Psoas muscle (tissue), 8 donors: ENCODE measurements around the gene C6orf89. TPM values are rescaled to one million over a fixed set of nuclear protein-coding genes. Genes with fewer than 3 reads are reported as not detected.
A peak's percentile ranks its signal among the peaks of the same experiment; 100 is the strongest.

ENCODE experiments used
- ATAC-seq, 4 donors: fragments of 200-7000 bp; cut with Tn5 transposase; one replicate each; pipeline ENCODE4 v1.9.1; 2020; ENCODE audit warnings: moderate library complexity in 3 of 4, mild to moderate bottlenecking in 2 of 4
- DNase-seq, 2 donors: peaks; one replicate each; pipeline ENCODE4 v3.0.0-alpha.2; 2020
- H3K27ac ChIP-seq: fragments of 200-600 bp; one replicate; pipeline ENCODE4 v1.8.0; 2022
- H3K27me3 ChIP-seq, 3 donors: fragments of 200-600 bp in 1 of 3; one replicate each; pipeline versions ENCODE4 v1.6.1 to v1.8.0; 2013 to 2022; ENCODE audit warnings: low read length in 2 of 3, mild to moderate bottlenecking in 2 of 3, moderate library complexity in 1 of 3; ENCODE audit not compliant: insufficient read depth in 3 of 3
- H3K36me3 ChIP-seq, 2 donors: fragments of 200-600 bp in 1 of 2; one replicate each; pipeline versions ENCODE4 v1.6.1 to v1.8.0; 2013 to 2022; ENCODE audit warnings: low read depth in 1 of 2, mild to moderate bottlenecking in 1 of 2, moderate library complexity in 1 of 2; ENCODE audit not compliant: insufficient read depth in 1 of 2
- H3K4me1 ChIP-seq: fragments of 200-600 bp; one replicate; pipeline ENCODE4 v1.8.0; 2022
- H3K4me3 ChIP-seq: fragments of 200-600 bp; one replicate; pipeline ENCODE4 v1.8.0; 2022; ENCODE audit warnings: mild to moderate bottlenecking
- H3K9me3 ChIP-seq: fragments of 200-600 bp; one replicate; pipeline ENCODE4 v1.8.0; 2022
- WGBS, 3 donors: extraction: QIAGEN DNeasy Blood & Tissue Kit; methylation state at CpG; one replicate each; pipeline versions ENCODE4 v1.1.6 to v1.1.7; 2013; 5-methylcytosine and 5-hydroxymethylcytosine counted together
- intact Hi-C, 2 donors: fragments of 100-400 bp; cut with DNase I; formaldehyde crosslinking; loops; one replicate each; pipeline versions ENCODE4 v1.11.0 to v1.14.2; 2022
- polyA plus RNA-seq, 3 donors: library from polyadenylated mRNA; stranded (reverse); fragments of 200-250 nt; gene quantifications; one replicate each; pipeline ENCODE4 v1.2.3, GENCODE V29; 2013
- total RNA-seq, 4 donors: library from RNA; stranded (reverse); fragmentation: NEBNext Ultra II Directional in 2 of 4; extraction: Animal tissue kit (Norgen Biotek cat#: 25700) in 2 of 4; gene quantifications; one replicate each; pipeline versions ENCODE4 v1.2.1 to v1.2.4, GENCODE V29; 2021 to 2023
- TF ChIP-seq, protein P1 (sequence below): fragments of 200-600 bp; IDR thresholded peaks from one replicate; pipeline ENCODE4 v1.8.0; 2022; ENCODE audit warnings: antibody characterized with exemption
- donor health status: healthy with polysubstance abuse.
- donor health status: DM: no; HTN: no; CAD: no; lungs with moderate emphysema.
- donor health status: Bipolar disorder and iron deficiency.
- donor health status: healthy.
- donor health status: DM: yes; HTN: yes; CAD: no.
- donor health status: DM: no; HTN: no; CAD: no.
- donor health status: DM: no; HTN: no; CAD: no.
- donor health status: DM: yes; HTN: yes; CAD: no.

The C6orf89 gene
- total and polyA plus RNA-seq, 7 donors: 23.2 to 56.3 (median 49.6) TPM

DNA sequence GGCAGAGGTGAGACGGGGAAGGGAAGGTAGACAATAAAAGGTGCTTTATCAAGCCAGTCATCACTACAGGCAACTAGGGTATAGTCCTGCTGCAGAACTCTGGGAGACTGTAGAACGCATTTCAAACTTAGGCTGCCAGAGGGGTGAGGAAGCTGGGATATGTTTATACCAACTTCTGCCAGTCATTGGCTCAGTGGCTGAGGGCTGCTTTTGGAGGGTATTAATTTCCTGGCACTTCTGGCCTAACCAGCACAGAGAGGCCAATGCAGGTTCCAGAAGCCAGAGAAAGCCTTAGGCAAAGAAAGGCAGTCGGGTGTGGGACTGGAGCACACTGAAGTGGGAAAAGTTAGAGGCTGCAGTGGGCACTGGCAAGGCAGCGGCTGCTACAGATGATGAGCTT, 42.6 kb upstream of the C6orf89 start:
- ATAC-seq (peak; percentile 30 to 72 (median 61)), DNase-seq (no peak)
- TF ChIP-seq, protein P1, sequence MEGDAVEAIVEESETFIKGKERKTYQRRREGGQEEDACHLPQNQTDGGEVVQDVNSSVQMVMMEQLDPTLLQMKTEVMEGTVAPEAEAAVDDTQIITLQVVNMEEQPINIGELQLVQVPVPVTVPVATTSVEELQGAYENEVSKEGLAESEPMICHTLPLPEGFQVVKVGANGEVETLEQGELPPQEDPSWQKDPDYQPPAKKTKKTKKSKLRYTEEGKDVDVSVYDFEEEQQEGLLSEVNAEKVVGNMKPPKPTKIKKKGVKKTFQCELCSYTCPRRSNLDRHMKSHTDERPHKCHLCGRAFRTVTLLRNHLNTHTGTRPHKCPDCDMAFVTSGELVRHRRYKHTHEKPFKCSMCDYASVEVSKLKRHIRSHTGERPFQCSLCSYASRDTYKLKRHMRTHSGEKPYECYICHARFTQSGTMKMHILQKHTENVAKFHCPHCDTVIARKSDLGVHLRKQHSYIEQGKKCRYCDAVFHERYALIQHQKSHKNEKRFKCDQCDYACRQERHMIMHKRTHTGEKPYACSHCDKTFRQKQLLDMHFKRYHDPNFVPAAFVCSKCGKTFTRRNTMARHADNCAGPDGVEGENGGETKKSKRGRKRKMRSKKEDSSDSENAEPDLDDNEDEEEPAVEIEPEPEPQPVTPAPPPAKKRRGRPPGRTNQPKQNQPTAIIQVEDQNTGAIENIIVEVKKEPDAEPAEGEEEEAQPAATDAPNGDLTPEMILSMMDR: no peak
- Histone ChIP-seq H3K27ac (peak overlapping the region; percentile 78), H3K36me3 (no peaks in the 10 kb centered on the region), H3K9me3 (no peaks in the 10 kb centered on the region), H3K4me3 (peak overlapping the region; percentile 20), H3K4me1 (peaks cover 48% of the 10 kb centered on the region), H3K27me3 (peaks cover 0 to 4% (median 0%) of the 10 kb centered on the region in 3 donors)
- intact Hi-C loops: loop anchor here (2.0 to 10.0 kb wide), 2 partner anchors 74 to 228 kb away; no protein-coding TSS in a partner anchor
- 29 to 39% (median 32%) methylated on average over 4 of the region's 4 CpGs for WGBS, 3 donors

DNA sequence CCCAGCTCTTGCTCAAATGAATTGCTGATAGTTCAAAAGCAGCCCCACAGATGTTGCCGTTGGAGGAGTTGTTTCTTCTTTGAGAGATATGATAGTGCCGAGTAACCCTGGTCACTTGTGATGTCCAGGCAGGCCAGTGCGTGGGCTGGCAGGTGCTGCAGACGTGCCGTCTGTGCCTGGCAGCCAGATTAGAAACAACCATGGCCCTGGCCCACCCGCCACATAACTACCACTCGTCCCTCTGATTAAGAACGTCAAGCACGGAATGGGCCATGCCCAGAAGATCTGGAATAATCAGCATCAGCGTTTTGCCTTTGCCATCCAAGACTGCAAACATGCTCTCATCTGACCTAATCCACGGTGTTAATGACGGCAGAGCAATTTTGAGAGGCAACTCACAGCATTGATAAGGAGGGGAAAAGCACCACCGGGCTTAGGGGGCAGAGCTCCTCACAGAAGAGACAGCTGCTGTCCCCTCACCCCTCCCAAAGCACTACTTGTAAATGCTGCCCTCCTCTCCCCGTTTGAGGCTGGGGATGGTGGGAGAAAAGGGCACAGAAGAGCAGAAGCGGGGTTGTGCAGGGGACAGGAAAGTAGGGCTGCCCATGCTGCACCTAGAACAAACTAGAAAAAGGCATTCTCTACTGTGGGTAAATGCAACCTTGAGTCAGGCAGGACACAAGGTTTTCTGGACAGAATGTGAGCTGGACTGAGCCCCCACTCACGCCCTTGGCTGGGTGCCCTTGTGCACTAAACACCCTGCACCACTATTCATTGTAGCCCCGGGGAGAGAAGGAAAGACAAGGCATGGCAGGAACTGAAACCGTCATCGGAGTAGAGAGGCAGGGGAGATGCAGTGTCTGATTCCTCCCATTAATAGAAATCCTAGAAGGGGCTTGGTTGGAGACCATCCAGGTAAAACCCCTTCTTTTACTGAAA, 41.3 kb upstream of the C6orf89 start:
- TF ChIP-seq, protein P1: no peak
- WGBS, 3 donors: 32 to 42% (median 40%) methylated on average over 19 of the region's 19 CpGs
- peak overlapping the region; percentile 78 for H3K27ac ChIP-seq
- intact Hi-C loops: loop anchor here in 1 of 2 donors (10.0 kb wide), 1 partner anchor 230 kb away; no protein-coding TSS in a partner anchor
- DNase-seq: no peak
- H3K27me3 ChIP-seq: no peaks in the 10 kb centered on the region
- H3K36me3 ChIP-seq: no peaks in the 10 kb centered on the region
- peak in 2 of 4 donors; percentile 45 to 46 for ATAC-seq
- peaks cover 48% of the 10 kb centered on the region for H3K4me1 ChIP-seq
- no peaks in the 10 kb centered on the region for H3K9me3 ChIP-seq
- peak overlapping the region; percentile 20 for H3K4me3 ChIP-seq

DNA sequence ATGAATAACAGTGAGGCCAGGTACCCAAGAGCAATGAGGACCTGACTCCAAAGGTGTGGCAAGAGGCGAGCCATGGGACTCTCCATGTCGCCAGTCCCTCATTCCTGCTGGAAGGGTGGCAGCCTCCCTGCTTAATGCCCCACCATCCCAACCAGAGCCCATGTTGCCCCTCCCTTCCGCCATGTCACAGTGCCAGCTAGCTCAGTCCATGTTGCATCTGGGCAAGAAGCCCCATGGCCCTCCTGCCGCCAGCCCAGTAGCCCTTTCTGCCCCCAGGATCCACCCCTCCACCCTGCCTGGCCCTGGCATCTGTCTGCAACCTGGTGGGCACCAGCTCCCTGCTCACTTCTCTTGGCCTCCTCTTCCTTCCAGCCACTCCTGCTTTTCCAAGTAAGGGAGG, 40.5 kb upstream of the C6orf89 start:
- no peak for DNase-seq
- TF ChIP-seq, protein P1: no peak
- Histone ChIP-seq H3K4me1 (peaks cover 46% of the 10 kb centered on the region), H3K4me3 (no peak overlapping the region), H3K27ac (no peak overlapping the region), H3K9me3 (no peaks in the 10 kb centered on the region), H3K27me3 (no peaks in the 10 kb centered on the region), H3K36me3 (no peaks in the 10 kb centered on the region)
- ATAC-seq: no peak
- intact Hi-C loops: loop anchor here in 1 of 2 donors (10.0 kb wide), 1 partner anchor 230 kb away; no protein-coding TSS in a partner anchor
- 73 to 96% (median 92%) methylated on average over 4 of the region's 4 CpGs for WGBS, 3 donors

DNA sequence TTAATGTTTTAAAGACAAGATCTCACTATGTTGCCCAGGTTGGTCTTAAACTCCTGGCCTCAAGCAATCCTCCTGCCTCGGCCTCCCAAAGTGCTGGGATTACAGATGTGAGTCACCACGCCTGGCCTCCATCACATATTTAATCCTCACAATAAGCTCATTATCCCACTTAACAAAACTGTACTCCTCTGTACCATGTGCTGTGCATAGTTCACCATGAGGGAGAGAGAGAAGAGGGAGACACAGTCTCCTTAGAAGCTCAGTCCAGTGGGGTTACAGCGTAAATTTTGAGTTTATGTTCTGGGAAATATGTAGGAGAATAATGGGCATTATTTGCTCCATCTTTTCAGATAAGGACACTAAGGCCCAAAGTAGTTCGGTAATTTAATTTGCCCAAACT, 38.6 kb upstream of the C6orf89 start:
- DNase-seq (no peak), ATAC-seq (no peak)
- Histone ChIP-seq H3K27ac (no peak overlapping the region), H3K4me3 (no peak overlapping the region), H3K9me3 (no peaks in the 10 kb centered on the region), H3K36me3 (no peaks in the 10 kb centered on the region), H3K4me1 (peaks cover 40% of the 10 kb centered on the region), H3K27me3 (no peaks in the 10 kb centered on the region)
- whole genome bisulfite sequencing, 3 donors: 94 to 100% (median 98%) methylated on average over 4 of the region's 4 CpGs
- TF ChIP-seq, protein P1: no peak
- intact Hi-C loops: loop anchor here in 1 of 2 donors (10.0 kb wide), 1 partner anchor 232 kb away; no protein-coding TSS in a partner anchor
